Type B pancreatic cell (in vitro differentiated cells): ENCODE results near the gene BABAM2. TPM values are rescaled to one million over a fixed set of nuclear protein-coding genes. Genes with fewer than 3 reads are reported as not detected.

Source experiments
- DNase-seq: peaks from one replicate; pipeline ENCODE4 v3.0.0; 2021; ENCODE audit warnings: mixed read lengths; ENCODE audit not compliant: unreplicated experiment; ENCODE audit errors: extremely low spot score
- H3K27ac Mint-ChIP-seq: 2 replicates; pipeline ENCODE4 v1.8.0; 2021; ENCODE audit warnings: mild to moderate bottlenecking, mixed read lengths
- H3K27me3 Mint-ChIP-seq: 2 replicates; pipeline ENCODE4 v1.8.0; 2021; ENCODE audit warnings: mixed read lengths
- H3K36me3 Mint-ChIP-seq: 2 replicates; pipeline ENCODE4 v1.8.0; 2021; ENCODE audit warnings: mixed read lengths
- H3K4me1 Mint-ChIP-seq: one replicate; pipeline ENCODE4 v1.8.0; 2021; ENCODE audit warnings: mixed read lengths; ENCODE audit not compliant: unreplicated experiment
- H3K4me3 Mint-ChIP-seq: 2 replicates; pipeline ENCODE4 v1.8.0; 2021; ENCODE audit warnings: mild to moderate bottlenecking, mixed read lengths
- H3K9me3 Mint-ChIP-seq: 2 replicates; pipeline ENCODE4 v1.8.0; 2021; ENCODE audit warnings: mixed read lengths
- total RNA-seq: library from RNA; stranded (reverse); gene quantifications from 2 replicates; pipeline ENCODE4 v1.2.1, GENCODE V29; 2021; ENCODE audit warnings: low replicate concordance
- TF ChIP-seq, protein P1 (sequence below): fragments of 200-600 bp; sonication (generic); conservative IDR thresholded peaks from 2 replicates; pipeline ENCODE4 v1.5.0; 2021; ENCODE audit warnings: antibody characterized with exemption, mild to moderate bottlenecking

Gene BABAM2
- total RNA-seq, 1 donor from 2014 or later, result 30.4 TPM

DNA sequence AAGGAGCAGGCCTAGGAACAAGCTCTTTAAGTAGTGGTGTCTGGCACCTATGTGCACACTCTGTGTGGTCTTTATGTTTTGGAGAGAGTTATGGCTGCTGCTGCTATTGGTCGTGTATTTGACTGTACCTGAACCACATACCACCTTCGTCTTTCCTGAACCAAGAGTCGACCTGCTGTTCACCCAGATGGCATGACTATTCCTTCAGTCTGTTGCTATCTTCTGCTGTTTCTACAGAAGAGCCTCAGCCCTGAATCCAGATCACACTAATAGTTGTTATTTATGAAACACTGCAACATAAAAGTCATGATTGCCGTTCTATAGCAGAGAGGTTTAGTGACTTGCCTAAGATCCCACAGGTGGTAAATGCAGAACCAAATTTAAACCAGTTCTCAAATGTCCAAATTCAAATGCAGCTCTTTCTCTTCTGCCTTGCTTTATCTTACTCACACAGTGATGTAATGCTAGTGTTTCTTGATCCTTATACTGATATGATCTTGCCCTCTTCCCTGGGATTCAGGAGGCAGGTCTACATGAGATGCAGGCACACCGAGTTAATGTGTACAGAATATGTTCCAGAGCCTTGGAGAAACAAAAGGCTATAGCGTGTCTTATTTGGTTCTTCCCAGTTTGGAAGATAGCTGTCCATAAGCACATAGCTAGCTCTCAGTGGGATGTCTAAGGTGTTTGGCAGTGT lies 380.1 kb downstream of the BABAM2 start:
- Mint-ChIP-seq H3K36me3 (peaks cover 8% of the 10 kb centered on the region), H3K27me3 (no peaks in the 10 kb centered on the region), H3K27ac (peak overlapping the region; percentile 68), H3K4me3 (peak overlapping the region; percentile 20), H3K9me3 (no peaks in the 10 kb centered on the region), H3K4me1 (peaks cover 38% of the 10 kb centered on the region)
- TF ChIP-seq, protein P1, sequence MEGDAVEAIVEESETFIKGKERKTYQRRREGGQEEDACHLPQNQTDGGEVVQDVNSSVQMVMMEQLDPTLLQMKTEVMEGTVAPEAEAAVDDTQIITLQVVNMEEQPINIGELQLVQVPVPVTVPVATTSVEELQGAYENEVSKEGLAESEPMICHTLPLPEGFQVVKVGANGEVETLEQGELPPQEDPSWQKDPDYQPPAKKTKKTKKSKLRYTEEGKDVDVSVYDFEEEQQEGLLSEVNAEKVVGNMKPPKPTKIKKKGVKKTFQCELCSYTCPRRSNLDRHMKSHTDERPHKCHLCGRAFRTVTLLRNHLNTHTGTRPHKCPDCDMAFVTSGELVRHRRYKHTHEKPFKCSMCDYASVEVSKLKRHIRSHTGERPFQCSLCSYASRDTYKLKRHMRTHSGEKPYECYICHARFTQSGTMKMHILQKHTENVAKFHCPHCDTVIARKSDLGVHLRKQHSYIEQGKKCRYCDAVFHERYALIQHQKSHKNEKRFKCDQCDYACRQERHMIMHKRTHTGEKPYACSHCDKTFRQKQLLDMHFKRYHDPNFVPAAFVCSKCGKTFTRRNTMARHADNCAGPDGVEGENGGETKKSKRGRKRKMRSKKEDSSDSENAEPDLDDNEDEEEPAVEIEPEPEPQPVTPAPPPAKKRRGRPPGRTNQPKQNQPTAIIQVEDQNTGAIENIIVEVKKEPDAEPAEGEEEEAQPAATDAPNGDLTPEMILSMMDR, result no peak
- DNase-seq, result no peak

DNA sequence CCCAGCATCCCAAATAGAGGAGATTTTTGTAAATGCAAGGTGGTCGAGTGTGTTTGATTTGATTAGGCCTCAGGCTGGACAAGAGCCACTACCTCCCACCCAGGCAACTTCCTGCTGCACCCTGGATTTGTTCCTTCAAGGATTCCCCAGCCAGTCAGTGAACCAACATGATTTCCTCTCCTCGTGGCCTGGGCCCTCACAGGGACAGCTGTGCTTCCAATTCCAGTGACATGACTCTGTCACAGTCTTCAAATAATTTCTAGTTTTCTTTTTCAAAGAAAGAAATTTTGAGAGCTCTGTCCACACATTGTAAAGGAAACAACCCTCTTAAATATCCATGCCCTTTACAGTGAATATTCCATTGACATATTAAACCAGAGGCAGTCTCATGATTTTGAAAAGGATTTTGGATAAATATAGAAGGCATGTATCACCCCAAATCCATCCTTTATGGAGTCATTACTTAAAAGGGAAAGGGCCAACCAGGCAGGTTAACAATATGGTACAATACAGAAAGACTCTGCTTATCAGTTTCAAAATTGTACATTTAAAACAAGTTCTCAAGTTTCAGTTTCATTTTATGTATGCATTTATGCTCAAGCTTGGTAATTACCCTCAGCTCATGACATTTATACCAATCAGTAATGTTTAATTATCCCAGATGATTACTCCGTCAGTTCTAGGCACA lies 380.8 kb downstream of the BABAM2 start:
- H3K27me3 Mint-ChIP-seq, result no peaks in the 10 kb centered on the region
- H3K4me3 Mint-ChIP-seq, result peak overlapping the region; percentile 32
- peak overlapping the region; percentile 68 for H3K27ac Mint-ChIP-seq
- peaks cover 38% of the 10 kb centered on the region for H3K4me1 Mint-ChIP-seq
- H3K9me3 Mint-ChIP-seq, result no peaks in the 10 kb centered on the region
- TF ChIP-seq, protein P1, result no peak
- no peak for DNase-seq
- H3K36me3 Mint-ChIP-seq, result peaks cover 6% of the 10 kb centered on the region

DNA sequence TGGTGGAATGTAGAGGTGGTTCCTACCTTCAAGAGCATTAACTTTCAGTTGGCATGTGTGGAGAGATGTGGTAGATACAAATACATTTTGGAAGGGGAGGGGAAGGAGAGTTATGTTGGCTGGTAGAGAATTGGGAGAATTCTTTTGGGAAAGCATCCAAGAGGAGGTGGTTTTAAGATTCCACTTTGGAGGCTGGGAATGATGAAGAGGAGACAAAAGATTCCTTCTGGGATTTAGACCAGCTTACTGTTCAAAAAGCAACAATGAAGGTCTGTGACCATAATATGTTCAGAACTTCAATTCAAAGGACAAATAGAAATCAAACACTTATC lies 381.4 kb downstream of the BABAM2 start:
- Mint-ChIP-seq H3K4me1 (peaks cover 38% of the 10 kb centered on the region), H3K27ac (no peak overlapping the region), H3K9me3 (no peaks in the 10 kb centered on the region), H3K4me3 (peak overlapping the region; percentile 32), H3K36me3 (peaks cover 4% of the 10 kb centered on the region), H3K27me3 (no peaks in the 10 kb centered on the region)
- TF ChIP-seq, protein P1, result no peak
- no peak for DNase-seq

DNA sequence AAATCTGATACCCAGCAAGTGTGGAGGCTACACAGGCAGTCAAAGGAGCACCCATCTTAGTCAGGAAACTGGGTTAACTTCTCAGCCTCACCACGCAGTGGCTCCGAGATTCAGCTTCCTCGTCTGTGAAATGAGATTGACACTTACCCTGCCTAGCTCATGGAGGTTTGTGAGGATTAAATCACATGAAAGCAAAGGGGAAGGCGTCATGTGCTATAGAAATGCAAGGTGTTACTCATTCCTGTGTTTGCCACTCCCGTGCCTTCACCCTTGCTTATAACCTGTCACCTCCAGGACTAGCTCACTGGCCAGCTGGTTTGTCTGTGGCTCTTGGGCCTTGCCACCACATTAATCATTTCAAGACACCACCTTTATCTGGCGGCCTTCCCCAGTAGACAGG lies 383.2 kb downstream of the BABAM2 start:
- H3K27me3 Mint-ChIP-seq, result no peaks in the 10 kb centered on the region
- H3K27ac Mint-ChIP-seq, result peak overlapping the region; percentile 64
- TF ChIP-seq, protein P1, result no peak
- DNase-seq, result no peak
- H3K36me3 Mint-ChIP-seq, result peaks cover 9% of the 10 kb centered on the region
- H3K9me3 Mint-ChIP-seq, result no peaks in the 10 kb centered on the region
- peaks cover 31% of the 10 kb centered on the region for H3K4me1 Mint-ChIP-seq
- H3K4me3 Mint-ChIP-seq, result no peak overlapping the region

DNA sequence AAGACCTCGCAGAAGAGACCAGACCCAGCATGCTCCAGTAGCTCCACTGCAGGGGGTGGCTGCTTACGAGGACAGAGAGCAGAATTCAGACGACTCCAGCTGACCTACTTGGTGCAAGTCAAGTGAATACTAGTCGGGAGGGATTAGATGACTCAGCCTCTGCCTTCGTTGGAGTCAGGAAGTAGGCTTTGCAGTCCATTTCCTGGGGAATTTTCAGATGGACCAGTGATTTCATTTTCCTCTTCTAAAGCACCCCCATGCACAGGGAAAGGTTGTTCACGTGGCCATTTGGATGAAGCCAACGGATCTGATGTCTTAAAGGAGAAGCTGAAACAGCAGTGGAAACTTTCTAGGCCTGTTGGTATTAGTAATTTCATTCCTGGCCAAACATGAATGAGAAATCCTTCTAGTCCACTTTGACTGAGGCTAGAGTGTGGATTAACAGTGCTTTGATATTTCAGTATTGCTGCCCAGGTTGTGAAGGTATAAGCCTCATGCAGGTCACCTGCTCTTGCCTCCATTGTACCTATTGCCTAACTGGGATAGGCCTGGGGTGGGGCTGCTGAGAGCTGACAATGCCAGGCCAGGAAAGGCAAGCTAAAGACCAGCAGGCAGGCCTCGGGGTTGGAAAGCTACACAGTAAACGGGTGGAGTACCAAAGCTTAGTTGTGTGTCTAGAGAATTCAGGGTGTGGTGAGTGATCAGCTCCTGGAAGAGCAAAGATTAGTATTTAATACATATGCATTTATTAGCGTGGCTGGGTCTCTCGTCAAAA lies 384.6 kb downstream of the BABAM2 start:
- TF ChIP-seq, protein P1, result no peak
- no peak overlapping the region for H3K4me3 Mint-ChIP-seq
- peaks cover 9% of the 10 kb centered on the region for H3K36me3 Mint-ChIP-seq
- no peaks in the 10 kb centered on the region for H3K27me3 Mint-ChIP-seq
- H3K4me1 Mint-ChIP-seq, result peaks cover 23% of the 10 kb centered on the region
- no peak for DNase-seq
- peak overlapping the region; percentile 82 for H3K27ac Mint-ChIP-seq
- H3K9me3 Mint-ChIP-seq, result no peaks in the 10 kb centered on the region
